CD14-positive monocyte (primary cell): Measurements from ENCODE around the gene MED15. TPM values are rescaled to one million over a fixed set of nuclear protein-coding genes. Genes with fewer than 3 reads are reported as not detected.
A peak's percentile ranks its signal among the peaks of the same experiment; 100 is the strongest.

ENCODE experiments used
- DNase-seq, 3 donors: peaks; one replicate each; pipeline ENCODE4 v3.0.0-alpha.2; 2011 to 2022
- H2AFZ ChIP-seq: 2 replicates; pipeline ENCODE4 v1.6.0; 2012; ENCODE audit warnings: mild to moderate bottlenecking, low read depth, low read length, inconsistent platforms; ENCODE audit not compliant: insufficient read depth, poor library complexity, severe bottlenecking
- H3K27ac ChIP-seq, 2 donors: 1 replicate in 1 of 2; 2 replicates in 1 of 2; pipeline ENCODE4 v1.5.1; 2012 to 2013; ENCODE audit warnings: low read length in 2 of 2, control low read depth in 1 of 2, inconsistent platforms in 1 of 2, low read depth in 1 of 2, mild to moderate bottlenecking in 1 of 2
- H3K27me3 ChIP-seq, 2 donors: one replicate each; pipeline versions ENCODE4 v1.6.0 to v1.6.1; 2011 to 2013; ENCODE audit warnings: low read length in 2 of 2; ENCODE audit not compliant: control insufficient read depth in 2 of 2, insufficient read depth in 2 of 2
- H3K36me3 ChIP-seq, 2 donors: replicated peaks in 1 of 2; 1 replicate in 1 of 2; 2 replicates in 1 of 2; pipeline versions ENCODE4 v1.5.1 to v1.6.1; 2012 to 2013; ENCODE audit warnings: low read length in 2 of 2, control low read depth in 1 of 2, inconsistent platforms in 1 of 2, mild to moderate bottlenecking in 1 of 2; ENCODE audit not compliant: insufficient read depth in 2 of 2, control insufficient read depth in 1 of 2
- H3K4me1 ChIP-seq, 2 donors: 1 replicate in 1 of 2; 2 replicates in 1 of 2; pipeline versions ENCODE4 v1.5.1 to v1.6.1; 2012 to 2013; ENCODE audit warnings: low read length in 2 of 2, control low read depth in 1 of 2, inconsistent platforms in 1 of 2, mild to moderate bottlenecking in 1 of 2, moderate library complexity in 1 of 2; ENCODE audit not compliant: insufficient read depth in 2 of 2, control insufficient read depth in 1 of 2
- H3K4me2 ChIP-seq: replicated peaks from 2 replicates; pipeline ENCODE3; 2012; ENCODE audit warnings: low read length, moderate library complexity, mild to moderate bottlenecking; ENCODE audit not compliant: poor library complexity, severe bottlenecking; ENCODE audit errors: extremely low read depth
- H3K4me3 ChIP-seq, 3 experiments: fragments of 200-600 bp in 1 of 3; sonication (generic) in 1 of 3; replicated peaks in 1 of 3; 1 replicate in 2 of 3; 2 replicates in 1 of 3; pipeline ENCODE4 v1.5.1; 2011 to 2013; ENCODE audit warnings: low read length in 3 of 3, mild to moderate bottlenecking in 3 of 3, control low read depth in 2 of 3, low read depth in 2 of 3, inconsistent platforms in 1 of 3, moderate library complexity in 1 of 3
- H3K79me2 ChIP-seq: 2 replicates; pipeline ENCODE4 v1.6.0; 2012; ENCODE audit warnings: mild to moderate bottlenecking, control low read depth, inconsistent platforms, low read length, moderate library complexity; ENCODE audit not compliant: insufficient read depth
- H3K9ac ChIP-seq: 2 replicates; pipeline ENCODE4 v1.6.0; 2017; ENCODE audit warnings: low read length, mild to moderate bottlenecking; ENCODE audit not compliant: insufficient read depth, poor library complexity, severe bottlenecking
- H3K9me3 ChIP-seq, 2 donors: replicated peaks in 1 of 2; 1 replicate in 1 of 2; 2 replicates in 1 of 2; pipeline versions ENCODE4 v1.5.1 to v1.6.1; 2012 to 2013; ENCODE audit warnings: low read length in 2 of 2, control low read depth in 1 of 2; ENCODE audit not compliant: control insufficient read depth in 1 of 2, insufficient read depth in 1 of 2
- H4K20me1 ChIP-seq: 2 replicates; pipeline ENCODE4 v1.6.0; 2012; ENCODE audit warnings: mild to moderate bottlenecking, low read length, control low read depth, moderate library complexity; ENCODE audit not compliant: insufficient read depth
- H3K27ac Mint-ChIP-seq, 7 donors: one replicate each; pipeline ENCODE4 v1.8.0; 2020; ENCODE audit warnings: mild to moderate bottlenecking in 7 of 7, mixed read lengths in 7 of 7, moderate library complexity in 6 of 7, inconsistent platforms in 2 of 7
- H3K27me3 Mint-ChIP-seq, 3 donors: one replicate each; pipeline ENCODE4 v1.8.0; 2021 to 2022; ENCODE audit warnings: low read depth in 3 of 3, mild to moderate bottlenecking in 3 of 3, mixed read lengths in 3 of 3, moderate library complexity in 3 of 3, inconsistent platforms in 1 of 3
- H3K36me3 Mint-ChIP-seq, 2 donors: one replicate each; pipeline ENCODE4 v1.8.0; 2020; ENCODE audit warnings: mixed read lengths in 2 of 2, inconsistent platforms in 1 of 2, mild to moderate bottlenecking in 1 of 2
- H3K4me1 Mint-ChIP-seq: one replicate; pipeline ENCODE4 v1.8.0; 2020; ENCODE audit warnings: mild to moderate bottlenecking, mixed read lengths
- H3K4me3 Mint-ChIP-seq, 2 donors: one replicate each; pipeline ENCODE4 v1.8.0; 2020; ENCODE audit warnings: mild to moderate bottlenecking in 2 of 2, mixed read lengths in 2 of 2, moderate library complexity in 1 of 2
- H3K9me3 Mint-ChIP-seq, 7 donors: one replicate each; pipeline ENCODE4 v1.8.0; 2020 to 2022; ENCODE audit warnings: mixed read lengths in 7 of 7, mild to moderate bottlenecking in 6 of 7, moderate library complexity in 6 of 7, inconsistent platforms in 2 of 7
- WGBS: methylation state at CpG from one replicate; pipeline ENCODE4 v1.1.5; 2013; ENCODE audit warnings: missing lambda C conversion rate; ENCODE audit not compliant: insufficient coverage; 5-methylcytosine and 5-hydroxymethylcytosine counted together
- intact Hi-C, 2 donors: fragments of 100-400 bp; cut with micrococcal nuclease; formaldehyde crosslinking; loops; one replicate each; pipeline versions ENCODE4 v1.15.0 to v1.15.1; 2023
- polyA plus RNA-seq, 3 donors: library from polyadenylated mRNA; depleted of rRNA in 1 of 3; unstranded in 2 of 3; stranded (reverse) in 1 of 3; fragments of 300-500 nt in 2 of 3; fragments of >200 nt in 1 of 3; fragmentation: Illumina TruSeq in 2 of 3; gene quantifications; 1 replicate in 2 of 3; 2 replicates in 1 of 3; pipeline ENCODE4 v1.2.3, GENCODE V29; 2012 to 2021
- TF ChIP-seq, protein P1 (sequence below): fragments of 200-600 bp; IDR thresholded peaks from one replicate; pipeline ENCODE4 v1.8.0; 2022; ENCODE audit warnings: antibody characterized with exemption, mild to moderate bottlenecking

MED15 gene
- polyA plus RNA-seq, 3 donors, result 10.0 to 126 (median 17.8) TPM

GRCh38 chr22:20547029-20547428 lies 39.6 kb downstream of the MED15 start:
- Mint-ChIP-seq H3K36me3 (peaks cover 58 to 73% of the 10 kb centered on the region in 2 donors), H3K9me3 (no peaks in the 10 kb centered on the region), H3K27me3 (peaks cover 0 to 2% (median 0%) of the 10 kb centered on the region in 3 donors), H3K27ac (no peak overlapping the region), H3K4me1 (peaks cover 20% of the 10 kb centered on the region), H3K4me3 (no peak overlapping the region)
- H3K27ac ChIP-seq, result no peak overlapping the region
- intact Hi-C loops, result no loop called here
- DNase-seq, result no peak
- no peaks in the 10 kb centered on the region for H3K27me3 ChIP-seq
- H3K9me3 ChIP-seq, result no peaks in the 10 kb centered on the region
- H3K4me2 ChIP-seq, result no peak overlapping the region
- H3K36me3 ChIP-seq, result peaks cover 28 to 80% of the 10 kb centered on the region in 2 donors
- H3K9ac ChIP-seq, result no peak overlapping the region
- H2AFZ ChIP-seq, result no peak overlapping the region
- TF ChIP-seq, protein P1, sequence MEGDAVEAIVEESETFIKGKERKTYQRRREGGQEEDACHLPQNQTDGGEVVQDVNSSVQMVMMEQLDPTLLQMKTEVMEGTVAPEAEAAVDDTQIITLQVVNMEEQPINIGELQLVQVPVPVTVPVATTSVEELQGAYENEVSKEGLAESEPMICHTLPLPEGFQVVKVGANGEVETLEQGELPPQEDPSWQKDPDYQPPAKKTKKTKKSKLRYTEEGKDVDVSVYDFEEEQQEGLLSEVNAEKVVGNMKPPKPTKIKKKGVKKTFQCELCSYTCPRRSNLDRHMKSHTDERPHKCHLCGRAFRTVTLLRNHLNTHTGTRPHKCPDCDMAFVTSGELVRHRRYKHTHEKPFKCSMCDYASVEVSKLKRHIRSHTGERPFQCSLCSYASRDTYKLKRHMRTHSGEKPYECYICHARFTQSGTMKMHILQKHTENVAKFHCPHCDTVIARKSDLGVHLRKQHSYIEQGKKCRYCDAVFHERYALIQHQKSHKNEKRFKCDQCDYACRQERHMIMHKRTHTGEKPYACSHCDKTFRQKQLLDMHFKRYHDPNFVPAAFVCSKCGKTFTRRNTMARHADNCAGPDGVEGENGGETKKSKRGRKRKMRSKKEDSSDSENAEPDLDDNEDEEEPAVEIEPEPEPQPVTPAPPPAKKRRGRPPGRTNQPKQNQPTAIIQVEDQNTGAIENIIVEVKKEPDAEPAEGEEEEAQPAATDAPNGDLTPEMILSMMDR, result no peak
- H3K4me1 ChIP-seq, result peaks cover 0 to 6% of the 10 kb centered on the region in 2 donors
- H3K4me3 ChIP-seq, result no peak overlapping the region
- peaks cover 99% of the 10 kb centered on the region for H4K20me1 ChIP-seq
- peaks cover 97% of the 10 kb centered on the region for H3K79me2 ChIP-seq

GRCh38 chr22:20548806-20549205 lies 41.4 kb downstream of the MED15 start:
- H3K79me2 ChIP-seq, result peaks cover 83% of the 10 kb centered on the region
- no peak overlapping the region for H3K9ac ChIP-seq

More at GRCh38 chr22:20548806-20549205, 41.4 kb downstream of the MED15 start:
- H3K4me2 ChIP-seq, result no peak overlapping the region
- peaks cover 100% of the 10 kb centered on the region for H4K20me1 ChIP-seq
- H3K27me3 ChIP-seq, result no peaks in the 10 kb centered on the region
- intact Hi-C loops, result no loop called here
- peak overlapping the region in 2 of 7 donors; percentile 1 to 59 for H3K27ac Mint-ChIP-seq
- WGBS, result 98% methylated on average over 4 of the region's 4 CpGs
- peak overlapping the region in 1 of 2 donors; percentile 33 for H3K27ac ChIP-seq
- peaks cover 0 to 2% (median 0%) of the 10 kb centered on the region in 3 donors for H3K27me3 Mint-ChIP-seq
- H3K4me3 Mint-ChIP-seq, result no peak overlapping the region
- no peaks in the 10 kb centered on the region for H3K9me3 Mint-ChIP-seq
- peaks cover 63 to 77% of the 10 kb centered on the region in 2 donors for H3K36me3 Mint-ChIP-seq
- no peak overlapping the region for H2AFZ ChIP-seq
- H3K9me3 ChIP-seq, result no peaks in the 10 kb centered on the region
- TF ChIP-seq, protein P1, result no peak
- peaks cover 0 to 6% of the 10 kb centered on the region in 2 donors for H3K4me1 ChIP-seq
- no peak overlapping the region for H3K4me3 ChIP-seq
- H3K4me1 Mint-ChIP-seq, result peaks cover 20% of the 10 kb centered on the region
- H3K36me3 ChIP-seq, result peaks cover 44 to 87% of the 10 kb centered on the region in 2 donors
- DNase-seq, result no peak
